HG03175 (cell line): Measurements from ENCODE around the gene XPO6.
"Not testable (repeated sequence)": the region's sequence is repeated elsewhere in the genome, so short reads cannot be mapped to it uniquely, and the experiment has no call there.

Experiments
- ATAC-seq: cut with Tn5 transposase; IDR thresholded peaks from one replicate; pipeline ENCODE4 v1.9.1; 2021; ENCODE audit warnings: mild to moderate bottlenecking, moderate library complexity; ENCODE audit not compliant: unreplicated experiment

The XPO6 gene, protein sequence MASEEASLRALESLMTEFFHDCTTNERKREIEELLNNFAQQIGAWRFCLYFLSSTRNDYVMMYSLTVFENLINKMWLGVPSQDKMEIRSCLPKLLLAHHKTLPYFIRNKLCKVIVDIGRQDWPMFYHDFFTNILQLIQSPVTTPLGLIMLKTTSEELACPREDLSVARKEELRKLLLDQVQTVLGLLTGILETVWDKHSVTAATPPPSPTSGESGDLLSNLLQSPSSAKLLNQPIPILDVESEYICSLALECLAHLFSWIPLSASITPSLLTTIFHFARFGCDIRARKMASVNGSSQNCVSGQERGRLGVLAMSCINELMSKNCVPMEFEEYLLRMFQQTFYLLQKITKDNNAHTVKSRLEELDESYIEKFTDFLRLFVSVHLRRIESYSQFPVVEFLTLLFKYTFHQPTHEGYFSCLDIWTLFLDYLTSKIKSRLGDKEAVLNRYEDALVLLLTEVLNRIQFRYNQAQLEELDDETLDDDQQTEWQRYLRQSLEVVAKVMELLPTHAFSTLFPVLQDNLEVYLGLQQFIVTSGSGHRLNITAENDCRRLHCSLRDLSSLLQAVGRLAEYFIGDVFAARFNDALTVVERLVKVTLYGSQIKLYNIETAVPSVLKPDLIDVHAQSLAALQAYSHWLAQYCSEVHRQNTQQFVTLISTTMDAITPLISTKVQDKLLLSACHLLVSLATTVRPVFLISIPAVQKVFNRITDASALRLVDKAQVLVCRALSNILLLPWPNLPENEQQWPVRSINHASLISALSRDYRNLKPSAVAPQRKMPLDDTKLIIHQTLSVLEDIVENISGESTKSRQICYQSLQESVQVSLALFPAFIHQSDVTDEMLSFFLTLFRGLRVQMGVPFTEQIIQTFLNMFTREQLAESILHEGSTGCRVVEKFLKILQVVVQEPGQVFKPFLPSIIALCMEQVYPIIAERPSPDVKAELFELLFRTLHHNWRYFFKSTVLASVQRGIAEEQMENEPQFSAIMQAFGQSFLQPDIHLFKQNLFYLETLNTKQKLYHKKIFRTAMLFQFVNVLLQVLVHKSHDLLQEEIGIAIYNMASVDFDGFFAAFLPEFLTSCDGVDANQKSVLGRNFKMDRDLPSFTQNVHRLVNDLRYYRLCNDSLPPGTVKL

DNA sequence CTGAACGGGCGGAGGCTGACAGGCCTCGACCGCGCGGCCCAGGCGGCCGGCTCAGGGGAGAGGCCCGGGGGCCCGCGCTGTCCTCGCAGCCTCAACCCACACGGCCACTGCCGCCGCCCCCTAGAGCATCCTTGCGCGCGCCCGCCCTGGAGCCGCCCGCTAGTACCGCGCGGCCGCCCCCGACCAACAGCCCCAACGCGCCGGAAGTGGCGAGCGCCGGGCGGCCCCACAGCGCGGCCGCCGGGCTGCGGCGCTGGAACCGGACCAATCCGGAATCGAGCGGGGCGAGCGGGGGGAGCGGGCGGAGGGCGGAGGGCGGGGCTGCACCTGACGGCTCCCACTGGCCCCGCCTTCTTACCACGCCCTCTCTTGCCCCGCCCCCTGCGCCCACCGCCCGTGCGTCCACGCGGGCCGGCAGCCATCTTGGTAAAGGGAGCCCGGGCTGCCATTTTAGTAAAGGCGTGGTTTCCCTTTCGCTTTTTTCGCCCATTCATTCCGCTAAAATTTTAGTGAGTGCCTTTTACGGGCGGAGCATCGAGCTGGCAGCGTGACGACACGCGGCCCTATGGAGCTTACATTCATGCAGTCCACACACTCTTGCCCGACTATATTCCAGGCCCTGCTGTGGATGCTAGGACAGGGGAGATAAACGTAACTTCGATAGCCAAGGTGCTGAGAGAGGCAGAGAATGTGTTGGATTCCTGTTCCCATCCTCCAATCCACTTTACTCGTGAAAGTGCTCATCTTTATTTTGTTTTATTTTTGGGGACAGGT lies at the start of gene XPO6:
Gene XPO6, minus strand, starts transcription at position 208 of the 774 bp plus-strand sequence. CDS start 597 bp downstream, outside the sequence.
- peak; percentile 81 for ATAC-seq

DNA sequence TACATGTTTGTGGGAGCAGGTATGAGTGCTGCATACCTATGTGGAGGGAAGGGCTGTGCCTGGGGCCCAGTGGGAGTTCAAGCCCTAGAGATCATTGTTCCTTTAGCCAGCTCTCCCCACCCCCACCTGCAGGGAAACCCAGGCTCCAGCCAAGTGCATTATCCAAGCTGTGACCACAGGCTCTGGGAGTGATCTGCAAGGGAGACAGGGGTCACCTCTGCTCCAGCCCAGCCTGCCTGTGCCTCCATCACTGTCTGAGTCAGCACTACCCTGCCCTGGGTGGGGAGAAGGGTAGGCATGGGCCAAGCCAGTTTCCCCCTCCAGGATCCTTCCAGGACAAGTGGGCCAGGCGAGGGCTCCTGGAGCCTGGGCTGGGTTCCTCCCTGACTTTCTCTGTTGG lies 48.4 kb upstream of the XPO6 start:
- no peak for ATAC-seq

DNA sequence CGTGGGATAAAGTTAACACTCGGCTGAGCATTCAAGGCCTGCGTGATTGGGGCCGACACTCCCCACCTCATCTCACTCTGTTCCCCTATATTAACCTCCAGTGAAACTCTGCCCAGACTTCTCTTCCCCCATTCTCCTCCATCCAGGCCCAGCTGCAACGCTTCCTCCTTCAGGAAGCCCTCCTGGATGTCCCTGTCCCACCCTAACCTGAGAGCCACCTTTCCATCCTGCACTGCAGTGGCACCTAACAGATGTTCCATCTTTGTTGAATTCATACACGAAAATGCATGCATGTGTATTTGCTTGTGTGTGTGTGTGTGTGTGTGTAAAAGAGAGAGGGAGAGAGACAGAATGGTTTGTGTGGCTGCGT lies 48.0 kb upstream of the XPO6 start:
- ATAC-seq: no peak

DNA sequence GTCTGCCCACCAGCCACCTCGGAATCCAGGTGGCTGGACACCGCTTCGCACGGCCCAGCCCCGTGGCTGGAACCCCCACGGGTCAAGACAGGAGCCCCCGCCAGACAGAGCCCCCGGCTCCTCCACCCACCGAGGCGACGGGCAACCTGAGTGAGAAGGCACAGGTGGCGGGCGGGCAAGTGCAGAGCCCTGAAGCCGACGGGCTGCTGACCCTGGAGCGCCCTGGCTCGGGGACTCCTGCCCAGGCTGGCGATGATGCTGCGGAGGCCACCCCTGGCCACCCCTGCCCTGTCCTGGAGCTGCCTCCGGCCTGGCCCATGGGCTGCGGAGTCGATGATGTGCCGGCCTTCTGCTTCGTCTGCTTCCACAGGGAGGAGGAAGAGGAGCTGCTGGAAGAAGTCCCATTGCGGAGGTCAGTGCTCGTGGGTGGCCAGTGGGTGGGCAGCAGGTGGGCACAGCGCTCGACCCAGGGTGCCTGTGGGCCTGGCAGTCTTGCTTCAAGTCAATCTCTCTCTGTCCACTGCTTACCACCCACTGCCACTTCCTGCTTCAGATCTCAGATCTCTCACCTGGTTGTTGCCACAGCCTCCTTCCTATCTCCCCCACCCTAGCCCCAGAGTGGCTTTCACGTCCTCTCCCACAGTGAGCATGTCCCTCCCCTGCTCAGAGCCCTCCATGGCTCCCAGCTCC lies 47.5 kb upstream of the XPO6 start:
- no peak for ATAC-seq

GRCh38 chr16:28258567-28258966 lies 46.8 kb upstream of the XPO6 start:
- ATAC-seq: no peak

- no peak for ATAC-seq
These were observed 45.5 kb upstream of the XPO6 start for GRCh38 chr16:28257256-28257655.

DNA sequence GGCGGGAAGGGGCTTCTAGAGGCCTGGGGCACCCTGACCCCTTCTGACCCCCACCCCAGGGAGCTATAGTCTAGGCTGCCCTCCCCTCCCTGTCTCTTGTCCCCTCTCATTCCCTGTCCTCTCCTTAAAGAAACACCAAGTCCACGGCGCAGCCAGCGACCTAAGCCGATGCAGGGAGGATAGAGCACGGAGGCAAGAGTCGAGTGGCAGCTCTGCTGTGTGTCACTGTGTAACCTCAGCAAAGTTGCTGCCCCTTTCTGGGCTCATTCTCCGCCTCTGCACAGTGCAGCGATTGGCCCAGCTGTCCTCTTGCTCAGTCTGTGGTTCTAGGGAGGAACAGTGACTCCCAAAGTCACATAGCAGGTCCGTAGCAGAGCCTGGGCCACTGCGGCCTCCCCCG lies 44.1 kb upstream of the XPO6 start:
- no peak for ATAC-seq

- ATAC-seq: no peak
These were observed 42.4 kb upstream of the XPO6 start for GRCh38 chr16:28254158-28254557.

DNA sequence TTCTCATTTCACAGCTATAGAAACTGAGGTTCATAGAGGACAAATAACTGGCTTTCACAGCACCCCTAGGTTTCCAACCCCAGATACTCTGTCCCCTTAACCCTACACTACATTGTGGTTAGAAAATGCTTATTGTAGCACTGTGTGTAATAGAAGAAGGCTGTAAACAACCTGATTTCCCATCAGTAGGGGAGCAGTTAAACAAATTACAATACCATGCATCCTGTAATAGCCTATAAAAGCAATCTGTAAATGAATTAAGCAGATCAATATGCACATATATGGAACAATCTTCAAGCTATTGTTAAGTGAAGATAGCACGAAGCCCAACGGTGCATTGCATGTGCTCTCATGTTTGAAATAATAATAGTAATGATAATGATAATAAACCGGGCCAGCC lies 39.2 kb upstream of the XPO6 start:
- no peak for ATAC-seq

GRCh38 chr16:28249483-28249882 lies 37.7 kb upstream of the XPO6 start:
- not testable (repeated sequence) for ATAC-seq

GRCh38 chr16:28241924-28242323 lies 30.2 kb upstream of the XPO6 start:
- ATAC-seq: no peak

DNA sequence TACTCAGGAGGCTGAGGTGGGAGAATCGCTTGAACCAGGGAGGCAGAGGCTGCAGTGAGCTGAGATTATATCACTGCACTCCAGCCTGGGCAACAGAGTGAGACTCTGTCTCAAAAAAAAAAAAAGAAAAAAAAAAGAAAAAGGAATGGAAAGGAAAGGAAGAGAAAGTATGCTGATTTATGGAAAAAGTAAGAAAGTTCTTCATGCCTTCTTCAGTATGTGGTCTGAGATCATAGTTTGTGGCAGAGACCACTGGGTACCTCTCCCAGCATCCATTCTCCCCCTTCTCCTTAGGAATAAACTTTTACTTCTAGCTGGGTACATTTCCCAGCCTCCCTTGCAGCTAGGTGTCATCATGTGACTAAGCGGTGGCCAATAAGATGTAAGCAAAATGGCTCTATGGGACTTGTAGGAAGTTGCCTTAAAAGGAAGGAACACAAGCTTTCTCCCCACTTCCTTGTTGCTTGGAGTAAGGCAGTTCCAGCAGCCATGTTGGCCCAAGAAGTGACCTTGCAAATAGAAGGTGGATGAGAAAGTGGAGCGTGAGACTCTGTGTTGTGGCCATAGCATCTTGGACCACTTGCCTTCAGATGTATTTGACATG lies 26.1 kb upstream of the XPO6 start:
- no peak for ATAC-seq

- ATAC-seq: no peak
These were observed 20.0 kb upstream of the XPO6 start for GRCh38 chr16:28231763-28232162.

DNA sequence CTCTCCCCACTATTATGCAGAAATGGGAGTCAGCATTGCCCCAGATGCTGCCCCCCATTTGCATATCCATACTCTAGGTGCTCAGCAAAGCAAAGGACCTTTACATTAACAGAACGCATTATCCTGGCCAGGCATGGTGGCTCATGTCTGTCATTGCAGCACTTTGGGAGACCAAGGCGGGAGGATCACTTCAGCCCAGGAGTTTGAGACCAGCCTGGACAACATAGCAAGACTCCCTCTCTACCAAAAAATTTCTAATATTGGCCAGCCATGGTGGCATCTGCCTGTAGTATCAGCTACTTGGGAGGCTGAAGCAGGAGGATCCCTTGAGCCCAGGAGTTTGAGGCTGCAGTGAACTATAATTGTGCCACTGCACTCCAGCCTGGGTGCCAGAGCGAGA lies 12.1 kb upstream of the XPO6 start:
- not testable (repeated sequence) for ATAC-seq

DNA sequence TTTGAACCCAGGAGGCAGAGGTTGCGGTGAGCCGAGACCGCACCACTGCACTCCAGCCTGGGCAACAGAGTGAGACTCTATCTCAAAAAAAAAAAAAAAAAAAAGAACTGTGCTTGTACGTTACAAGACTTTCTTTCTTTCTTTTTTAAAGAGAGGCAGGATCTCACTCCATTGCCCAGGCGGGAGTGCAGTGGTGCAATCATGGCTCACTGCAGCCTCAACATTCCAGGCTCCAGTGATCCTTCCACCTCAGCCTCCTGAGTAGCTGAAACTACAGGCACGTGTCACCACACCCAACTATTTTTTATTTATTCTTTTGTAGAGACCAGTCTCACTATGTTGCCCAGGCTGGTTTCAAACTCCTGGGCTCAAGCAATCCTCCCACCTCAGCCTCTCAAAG lies 8.0 kb upstream of the XPO6 start:
- not testable (repeated sequence) for ATAC-seq

- ATAC-seq: no peak
These were observed 7.5 kb upstream of the XPO6 start for GRCh38 chr16:28219282-28219681.

DNA sequence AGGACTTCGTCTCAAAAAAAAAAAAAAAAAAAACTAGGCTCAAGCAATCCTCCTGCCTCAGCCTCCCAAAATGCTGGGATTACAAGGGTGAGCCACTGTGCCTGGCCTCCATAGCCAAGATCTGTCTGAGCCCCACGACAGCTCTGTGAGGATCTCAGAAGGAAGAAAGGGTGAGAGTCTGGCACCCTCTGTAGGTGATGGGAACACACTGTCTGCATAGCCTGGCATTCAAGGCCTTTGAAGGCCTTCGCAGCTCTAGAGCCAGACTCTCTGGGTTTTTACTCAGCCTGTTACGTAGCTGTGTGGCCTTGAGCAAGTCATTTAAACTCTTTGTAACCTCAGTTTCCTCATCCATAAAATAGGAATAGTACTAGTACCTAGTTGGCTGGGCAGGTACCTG lies 6.3 kb upstream of the XPO6 start:
- ATAC-seq: no peak

DNA sequence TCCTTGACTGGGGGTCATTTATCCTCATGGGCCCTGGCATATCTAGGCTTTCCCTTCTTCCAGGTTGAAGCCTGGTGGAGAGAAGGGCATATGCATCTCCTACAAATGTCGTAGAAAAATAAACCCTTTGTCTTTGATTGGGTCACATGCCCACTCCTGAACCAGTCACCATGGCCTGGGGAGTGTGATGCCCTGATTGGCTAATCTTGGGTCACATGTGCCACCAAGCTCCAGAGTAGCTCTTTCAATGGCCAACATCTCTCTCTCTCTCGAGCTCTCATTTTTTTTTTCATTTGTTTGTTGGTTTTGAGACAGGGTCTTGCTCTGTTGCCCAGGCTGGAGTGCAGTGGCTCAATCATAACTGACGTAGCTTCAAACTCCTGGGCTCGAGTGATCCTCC lies 5.6 kb upstream of the XPO6 start:
- no peak for ATAC-seq

DNA sequence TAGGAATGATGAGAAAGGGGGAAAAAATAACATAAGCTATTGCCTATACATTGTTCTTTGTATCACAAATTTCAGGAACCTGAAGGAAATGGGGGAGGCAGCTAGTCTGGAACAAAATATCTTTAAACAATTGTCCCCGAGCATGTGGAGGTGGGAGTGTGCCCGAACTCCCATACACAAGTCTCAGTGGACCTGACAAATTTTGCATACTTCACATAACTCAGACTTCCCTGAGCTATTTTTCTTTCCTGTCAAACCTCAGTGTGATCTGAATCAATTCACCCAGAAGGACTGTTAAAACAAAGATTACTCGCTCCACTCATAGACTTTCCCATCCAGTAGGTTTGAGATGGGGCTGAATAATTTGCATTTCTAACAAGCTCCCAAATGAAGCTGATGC lies 1.6 kb upstream of the XPO6 start:
- ATAC-seq: no peak

- no peak for ATAC-seq
These were observed 738 bp upstream of the XPO6 start for GRCh38 chr16:28212532-28212873.
